Liver (tissue), 9 donors: ENCODE data around the gene TAF6L. TPM values are rescaled to one million over a fixed set of nuclear protein-coding genes. Genes with fewer than 3 reads are reported as not detected.

Experiments used
- DNase-seq: peaks from one replicate; pipeline ENCODE4 v3.0.0-alpha.2; 2017; ENCODE audit warnings: low spot score
- H3K27ac ChIP-seq, 2 donors: one replicate each; pipeline ENCODE4 v1.7.0; 2013; ENCODE audit warnings: inconsistent platforms in 2 of 2, low read length in 2 of 2, control low read depth in 1 of 2, low read depth in 1 of 2, mild to moderate bottlenecking in 1 of 2
- H3K27me3 ChIP-seq, 4 donors: one replicate each; pipeline versions ENCODE4 v1.6.1 to v1.7.0; 2013; ENCODE audit warnings: low read length in 3 of 4, inconsistent platforms in 1 of 4, mild to moderate bottlenecking in 1 of 4, moderate library complexity in 1 of 4; ENCODE audit not compliant: control insufficient read depth in 4 of 4, insufficient read depth in 4 of 4
- H3K36me3 ChIP-seq, 4 donors: one replicate each; pipeline versions ENCODE4 v1.6.1 to v1.7.0; 2013; ENCODE audit warnings: low read length in 3 of 4, mild to moderate bottlenecking in 3 of 4, low read depth in 1 of 4, moderate library complexity in 1 of 4; ENCODE audit not compliant: control insufficient read depth in 4 of 4, insufficient read depth in 3 of 4
- H3K4me1 ChIP-seq, 4 donors: one replicate each; pipeline versions ENCODE4 v1.6.1 to v1.7.0; 2013; ENCODE audit warnings: low read length in 3 of 4, mild to moderate bottlenecking in 3 of 4, moderate library complexity in 1 of 4; ENCODE audit not compliant: control insufficient read depth in 4 of 4, insufficient read depth in 4 of 4
- H3K4me3 ChIP-seq, 3 donors: one replicate each; pipeline versions ENCODE4 v1.6.1 to v1.7.0; 2013; ENCODE audit warnings: low read length in 3 of 3, control low read depth in 1 of 3, low read depth in 1 of 3, mild to moderate bottlenecking in 1 of 3
- H3K9ac ChIP-seq, 2 donors: one replicate each; pipeline ENCODE4 v1.7.0; 2013; ENCODE audit warnings: low read length in 2 of 2, mild to moderate bottlenecking in 2 of 2, moderate library complexity in 2 of 2, control low read depth in 1 of 2, low read depth in 1 of 2
- H3K9me3 ChIP-seq, 4 donors: one replicate each; pipeline versions ENCODE4 v1.6.1 to v1.7.0; 2013; ENCODE audit warnings: low read length in 3 of 4; ENCODE audit not compliant: control insufficient read depth in 4 of 4
- ATF3 ChIP-seq: IDR thresholded peaks from 2 replicates; pipeline ENCODE4 v1.6.1; 2016; ENCODE audit warnings: antibody characterized with exemption
- CTCF ChIP-seq: fragments of 150-350 bp; IDR thresholded peaks from 2 replicates; pipeline ENCODE4 v1.5.1; 2017; ENCODE audit warnings: improper control_type of control experiment, low read depth, low read length; ENCODE audit not compliant: missing input control
- EGR1 ChIP-seq, 2 donors: IDR thresholded peaks; 2 replicates each; pipeline ENCODE4 v1.6.1; 2016 to 2018; ENCODE audit warnings: antibody characterized with exemption in 2 of 2, low read depth in 2 of 2
- FOXA1 ChIP-seq: IDR thresholded peaks from 2 replicates; pipeline ENCODE4 v1.6.1; 2016; ENCODE audit warnings: antibody characterized with exemption
- FOXA2 ChIP-seq: IDR thresholded peaks from 2 replicates; pipeline ENCODE4 v1.6.1; 2016; ENCODE audit warnings: antibody characterized with exemption
- GABPA ChIP-seq, 2 donors: IDR thresholded peaks in 1 of 2; conservative IDR thresholded peaks in 1 of 2; 2 replicates each; pipeline ENCODE4 v1.6.1; 2016; ENCODE audit warnings: antibody characterized with exemption in 2 of 2, mild to moderate bottlenecking in 1 of 2, moderate library complexity in 1 of 2
- HNF4A ChIP-seq, 2 donors: conservative IDR thresholded peaks; 2 replicates each; pipeline ENCODE4 v1.6.1; 2016; ENCODE audit warnings: antibody characterized with exemption in 2 of 2, mild to moderate bottlenecking in 2 of 2
- HNF4G ChIP-seq: IDR thresholded peaks from 2 replicates; pipeline ENCODE4 v1.6.1; 2016; ENCODE audit warnings: antibody characterized with exemption
- JUND ChIP-seq, 2 donors: IDR thresholded peaks; 2 replicates each; pipeline ENCODE4 v1.6.1; 2016; ENCODE audit warnings: antibody characterized with exemption in 2 of 2
- MAX ChIP-seq: IDR thresholded peaks from 2 replicates; pipeline ENCODE4 v1.6.1; 2016; ENCODE audit warnings: antibody characterized with exemption
- NR2F2 ChIP-seq: IDR thresholded peaks from 2 replicates; pipeline ENCODE4 v1.6.1; 2016; ENCODE audit warnings: antibody characterized with exemption
- RAD21 ChIP-seq, 2 donors: IDR thresholded peaks; 2 replicates each; pipeline ENCODE4 v1.6.1; 2016; ENCODE audit warnings: antibody characterized with exemption in 2 of 2, mild to moderate bottlenecking in 2 of 2
- REST ChIP-seq: IDR thresholded peaks from 2 replicates; pipeline ENCODE4 v1.6.1; 2016; ENCODE audit warnings: antibody characterized with exemption, mild to moderate bottlenecking
- RXRA ChIP-seq, 2 donors: IDR thresholded peaks; 2 replicates each; pipeline ENCODE4 v1.6.1; 2017 to 2018; ENCODE audit warnings: antibody characterized with exemption in 2 of 2, mild to moderate bottlenecking in 1 of 2
- SP1 ChIP-seq: IDR thresholded peaks from 2 replicates; pipeline ENCODE4 v1.6.1; 2018; ENCODE audit warnings: antibody characterized with exemption, mild to moderate bottlenecking
- TAF1 ChIP-seq: conservative IDR thresholded peaks from 2 replicates; pipeline ENCODE4 v1.6.1; 2016; ENCODE audit warnings: antibody characterized with exemption, mild to moderate bottlenecking
- YY1 ChIP-seq: IDR thresholded peaks from 2 replicates; pipeline ENCODE4 v1.6.1; 2016; ENCODE audit warnings: antibody characterized with exemption, mild to moderate bottlenecking
- ZBTB33 ChIP-seq: IDR thresholded peaks from 2 replicates; pipeline ENCODE4 v1.6.1; 2016; ENCODE audit warnings: antibody characterized with exemption
- WGBS: extraction: QIAGEN DNeasy Blood & Tissue Kit; methylation state at CpG from one replicate; pipeline ENCODE4 v1.1.7; 2013; 5-methylcytosine and 5-hydroxymethylcytosine counted together
- polyA plus RNA-seq, 2 donors: library from polyadenylated mRNA; stranded (reverse) in 1 of 2; unstranded in 1 of 2; fragments of 200-250 nt in 1 of 2; fragments of >200 nt in 1 of 2; fragmentation: Nextera tagmentation in 1 of 2; extraction: Ambion mirVana in 1 of 2; gene quantifications; one replicate each; pipeline versions ENCODE4 v1.2.1 to v1.2.3, GENCODE V29; 2013 to 2015
- total RNA-seq, 2 donors: library from RNA; depleted of rRNA; stranded (reverse); fragments of >200 nt; gene quantifications; one replicate each; pipeline ENCODE4 v1.2.3, GENCODE V29; 2014
- donor health status: healthy.
- donor health status: healthy.
- donor health status: healthy.
- donor health status: healthy.
- donor health status: healthy.

Gene TAF6L
- total and polyA plus RNA-seq, 4 donors: 5.8 to 25.2 (median 10.6) TPM

- no peak overlapping the region for H3K9ac ChIP-seq
- WGBS: 83% methylated on average over 7 of the region's 7 CpGs
- H3K27ac ChIP-seq: no peak overlapping the region
- TF ChIP-seq ZBTB33 (no peak), MAX (no peak), TAF1 (no peak), SP1 (no peak), CTCF (no peak), RXRA (IDR thresholded peaks at IDR 0.05) (no peak), YY1 (no peak), GABPA (IDR thresholded peaks at IDR 0.05 in 1 of 2, conservative IDR thresholded peaks at IDR 0.05 in 1 of 2) (no peak), NR2F2 (no peak), HNF4G (no peak), ATF3 (no peak), FOXA2 (no peak), HNF4A (conservative IDR thresholded peaks at IDR 0.05) (no peak), REST (no peak), FOXA1 (no peak), EGR1 (IDR thresholded peaks at IDR 0.05; ENCODE audit: low read depth in 2 of 2) (no peak), JUND (IDR thresholded peaks at IDR 0.05) (no peak)
- peaks cover 0 to 23% (median 14%) of the 10 kb centered on the region in 4 donors for H3K4me1 ChIP-seq
- H3K4me3 ChIP-seq: no peak overlapping the region
- H3K9me3 ChIP-seq: no peaks in the 10 kb centered on the region
- H3K36me3 ChIP-seq: peaks cover 22 to 61% (median 59%) of the 10 kb centered on the region in 4 donors
- H3K27me3 ChIP-seq: no peaks in the 10 kb centered on the region
- no peak for DNase-seq
These were observed 49.2 kb upstream of the TAF6L start for GRCh38 chr11:62721994-62722393.

GRCh38 chr11:62724171-62724570, 47.0 kb upstream of the TAF6L start:
- Histone ChIP-seq H3K27ac (no peak overlapping the region), H3K36me3 (peaks cover 18 to 46% (median 43%) of the 10 kb centered on the region in 4 donors), H3K4me1 (peaks cover 0 to 28% (median 19%) of the 10 kb centered on the region in 4 donors)

More at GRCh38 chr11:62724171-62724570, 47.0 kb upstream of the TAF6L start:
- Histone ChIP-seq H3K27me3 (no peaks in the 10 kb centered on the region), H3K4me3 (no peak overlapping the region), H3K9ac (no peak overlapping the region), H3K9me3 (no peaks in the 10 kb centered on the region)
- 59% methylated on average over 8 of the region's 8 CpGs for WGBS
- no peak for TF ChIP-seq RAD21 (IDR thresholded peaks at IDR 0.05)
- no peak for TF ChIP-seq CTCF
- no peak for TF ChIP-seq NR2F2
- no peak for TF ChIP-seq JUND (IDR thresholded peaks at IDR 0.05)
- no peak for TF ChIP-seq MAX
- no peak for TF ChIP-seq GABPA (IDR thresholded peaks at IDR 0.05 in 1 of 2, conservative IDR thresholded peaks at IDR 0.05 in 1 of 2)
- no peak for TF ChIP-seq YY1
- TF ChIP-seq HNF4A (conservative IDR thresholded peaks at IDR 0.05): no peak
- TF ChIP-seq FOXA1: no peak
- TF ChIP-seq ZBTB33: no peak
- no peak for TF ChIP-seq HNF4G
- TF ChIP-seq SP1: no peak
- no peak for DNase-seq
